LHCN-M2 (cell line): ENCODE measurements around the gene RPRD2. TPM values are rescaled to one million over a fixed set of nuclear protein-coding genes. Genes with fewer than 3 reads are reported as not detected.
A peak's percentile ranks its signal among the peaks of the same experiment; 100 is the strongest.
"Not testable (repeated sequence)": the region's sequence is repeated elsewhere in the genome, so short reads cannot be mapped to it uniquely, and the experiment has no call there.

Source experiments
- DNase-seq: peaks from one replicate; pipeline ENCODE4 v3.0.0-alpha.2; 2012; ENCODE audit warnings: low read depth
- total RNA-seq: library from RNA; depleted of rRNA; stranded (reverse); fragments of >200 nt; gene quantifications from 2 replicates; pipeline ENCODE4 v1.2.3, GENCODE V29; 2014

RPRD2 gene
- total RNA-seq, 1 experiment from 2014 or later, result 13.4 TPM

- DNase-seq, result no peak
Observed at GRCh38 chr1:150388241-150388640, 24.3 kb downstream of the RPRD2 start.

GRCh38 chr1:150389650-150390049 lies 25.7 kb downstream of the RPRD2 start:
- no peak for DNase-seq

- no peak for DNase-seq
Observed at GRCh38 chr1:150392627-150393026, 28.7 kb downstream of the RPRD2 start.

GRCh38 chr1:150395115-150395514 lies 31.2 kb downstream of the RPRD2 start:
- DNase-seq, result not testable (repeated sequence)

GRCh38 chr1:150397392-150398032 lies 33.6 kb downstream of the RPRD2 start:
- no peak for DNase-seq

- DNase-seq, result no peak
Observed at GRCh38 chr1:150404465-150404864, 40.5 kb downstream of the RPRD2 start.

DNA sequence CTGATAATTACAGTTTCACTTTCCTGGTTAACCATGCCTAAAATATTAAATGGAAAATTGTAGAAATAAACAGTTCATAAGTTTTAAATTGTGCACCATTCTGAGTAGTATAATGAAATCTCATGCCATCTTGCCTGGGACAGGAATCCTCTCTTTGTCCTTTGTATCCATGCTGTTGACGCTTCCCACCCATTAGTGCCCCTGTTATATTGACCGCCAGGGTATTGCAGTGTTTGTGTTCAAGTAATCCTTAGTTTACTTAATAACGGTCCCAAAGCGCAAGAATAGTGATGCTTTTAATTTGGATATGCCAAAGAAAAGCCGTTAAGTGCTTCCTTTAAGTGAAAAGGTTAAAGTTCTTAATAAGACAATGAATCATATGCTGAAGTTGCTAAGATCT lies 41.7 kb downstream of the RPRD2 start:
- DNase-seq, result no peak

GRCh38 chr1:150406483-150406882 lies 42.5 kb downstream of the RPRD2 start:
- DNase-seq, result peak; percentile 4

DNA sequence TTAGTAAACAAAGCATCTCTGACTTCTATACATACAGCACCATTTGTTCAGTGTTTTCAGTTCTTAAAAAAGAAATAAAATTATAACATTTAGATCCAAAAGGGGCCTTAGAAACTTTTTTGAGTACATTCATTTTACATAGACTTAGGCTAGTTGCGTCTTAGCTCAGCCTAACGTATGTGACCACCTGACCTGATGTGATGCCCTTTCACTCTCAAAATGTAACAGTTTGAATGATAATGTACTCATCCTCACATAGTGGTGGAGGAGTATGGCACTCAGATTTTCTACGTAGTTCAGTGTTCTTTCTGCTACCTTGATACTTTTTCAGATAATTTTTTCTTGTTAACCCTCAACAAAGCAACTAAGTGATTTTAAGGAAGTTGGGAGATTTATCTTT lies 43.4 kb downstream of the RPRD2 start:
- no peak for DNase-seq

GRCh38 chr1:150408800-150409199 lies 44.9 kb downstream of the RPRD2 start:
- DNase-seq, result no peak

- DNase-seq, result no peak
Observed at GRCh38 chr1:150409504-150410362, 45.8 kb downstream of the RPRD2 start.

DNA sequence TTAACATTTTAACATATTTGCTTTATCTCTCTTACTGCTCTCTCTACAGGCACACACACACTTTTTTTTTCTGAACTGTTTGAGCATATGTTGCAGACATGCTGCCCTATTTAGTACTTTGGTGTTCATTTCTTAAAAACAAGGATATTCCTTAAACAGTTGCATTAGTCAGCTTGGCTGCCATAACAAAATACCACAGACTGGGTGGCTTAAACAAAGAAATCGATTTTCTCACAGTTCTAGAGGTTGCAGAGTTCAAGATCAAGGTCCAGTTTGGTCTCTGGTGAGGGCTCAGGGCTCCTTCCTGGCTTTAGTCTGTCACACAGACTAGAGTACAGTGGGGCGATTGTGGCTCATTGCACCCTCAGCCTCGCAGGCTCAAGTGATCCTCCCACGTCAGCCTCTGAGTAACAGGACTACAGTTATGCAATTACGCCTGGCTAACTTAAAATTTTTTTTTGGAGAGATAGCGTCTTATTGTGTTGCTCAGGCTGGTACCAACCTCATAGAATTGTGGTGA lies 46.7 kb downstream of the RPRD2 start:
- DNase-seq, result peak; percentile 20

GRCh38 chr1:150414592-150414991 lies 50.6 kb downstream of the RPRD2 start:
- DNase-seq, result no peak

- DNase-seq, result no peak
Observed at GRCh38 chr1:150415800-150416199, 51.9 kb downstream of the RPRD2 start.

DNA sequence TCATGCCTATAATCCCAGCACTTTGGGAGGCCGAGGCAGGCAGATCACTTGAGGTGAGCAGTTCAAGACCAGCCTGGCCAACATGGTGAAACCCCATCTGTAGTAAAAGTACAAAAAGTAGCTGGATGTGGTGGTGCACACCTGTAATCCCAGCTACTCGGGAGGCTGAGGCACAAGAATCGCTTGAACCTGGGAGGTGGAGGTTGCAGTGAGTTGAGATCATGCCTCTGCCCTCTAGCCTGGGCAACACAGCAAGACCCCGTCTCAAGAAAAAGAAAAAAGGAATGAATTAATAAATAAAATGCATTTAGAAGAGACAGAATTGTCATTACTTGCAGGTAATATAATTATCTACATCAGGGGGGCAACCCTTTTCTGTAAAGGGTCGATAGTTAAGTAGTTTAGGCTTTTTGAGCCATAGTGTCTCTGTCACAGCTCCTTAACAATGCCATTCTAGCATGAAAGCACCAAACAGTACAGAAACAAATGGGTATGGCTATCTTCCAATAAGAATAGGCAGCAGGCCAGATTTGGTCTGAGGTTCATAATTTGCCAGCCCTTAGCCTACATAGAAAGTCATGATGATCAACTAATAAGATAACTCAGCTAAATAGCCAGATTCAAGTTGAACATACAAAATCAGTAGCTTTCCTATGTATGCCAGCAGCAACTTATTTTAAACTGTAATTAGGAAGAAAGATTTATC lies 56.8 kb downstream of the RPRD2 start:
- DNase-seq, result peak; percentile 5

DNA sequence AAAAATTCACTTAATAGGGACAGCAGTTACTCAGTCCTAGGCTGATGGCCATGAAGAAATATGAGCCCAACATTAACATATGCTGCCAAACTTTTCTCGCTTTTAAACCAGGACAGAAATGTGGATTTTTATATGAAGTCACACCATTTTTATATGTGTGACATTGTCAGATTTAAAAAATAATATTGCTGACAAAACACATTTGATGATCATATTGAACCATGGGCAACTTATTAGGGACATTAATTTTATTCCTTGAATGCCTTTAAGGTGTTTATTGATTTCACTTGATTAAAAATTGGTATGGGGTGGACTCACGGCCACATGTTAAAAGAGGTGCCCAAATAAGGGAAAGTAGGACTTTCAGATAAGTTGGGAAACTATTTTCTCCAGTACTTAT lies 58.6 kb downstream of the RPRD2 start:
- DNase-seq, result no peak

- no peak for DNase-seq
Observed at GRCh38 chr1:150429805-150430204, 65.9 kb downstream of the RPRD2 start.

DNA sequence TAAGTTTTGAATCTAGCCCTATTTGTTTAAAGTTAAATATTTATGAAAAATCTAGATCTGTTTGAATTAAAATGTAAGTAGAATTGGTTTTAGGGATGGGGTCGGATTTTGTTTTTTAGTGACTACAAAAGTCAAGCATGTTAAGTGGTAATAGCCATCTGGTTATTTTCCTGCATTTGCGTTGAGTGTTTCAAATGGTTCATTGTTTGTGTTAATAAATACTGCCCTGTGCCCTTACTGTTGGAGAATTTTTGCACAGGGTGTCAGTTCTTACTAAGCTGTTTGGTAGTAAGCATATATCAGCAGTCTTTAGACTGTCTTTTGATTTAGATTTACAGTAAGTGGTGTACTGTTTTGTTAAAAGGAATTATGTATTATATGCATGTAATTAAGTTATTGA lies 77.2 kb downstream of the RPRD2 start:
- DNase-seq, result no peak

DNA sequence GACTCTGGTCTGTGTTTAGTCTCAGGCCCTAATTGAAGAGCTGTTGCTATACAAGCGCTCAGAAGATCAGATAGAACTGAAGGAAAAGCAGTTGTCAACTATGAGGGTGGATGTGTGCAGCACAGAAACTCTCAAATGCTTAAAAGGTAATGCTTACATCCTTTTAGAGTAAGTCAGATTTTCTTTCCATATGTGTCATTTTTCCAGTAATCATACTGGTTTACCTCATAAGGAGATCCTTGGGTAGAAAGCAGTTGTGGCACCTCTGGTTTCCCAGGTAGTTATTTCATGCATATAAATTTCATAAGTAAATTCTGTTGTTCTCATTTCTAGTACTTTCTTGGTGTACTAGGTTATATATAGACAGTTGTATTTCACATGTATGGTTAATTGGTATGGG lies 80.3 kb downstream of the RPRD2 start:
- DNase-seq, result no peak

DNA sequence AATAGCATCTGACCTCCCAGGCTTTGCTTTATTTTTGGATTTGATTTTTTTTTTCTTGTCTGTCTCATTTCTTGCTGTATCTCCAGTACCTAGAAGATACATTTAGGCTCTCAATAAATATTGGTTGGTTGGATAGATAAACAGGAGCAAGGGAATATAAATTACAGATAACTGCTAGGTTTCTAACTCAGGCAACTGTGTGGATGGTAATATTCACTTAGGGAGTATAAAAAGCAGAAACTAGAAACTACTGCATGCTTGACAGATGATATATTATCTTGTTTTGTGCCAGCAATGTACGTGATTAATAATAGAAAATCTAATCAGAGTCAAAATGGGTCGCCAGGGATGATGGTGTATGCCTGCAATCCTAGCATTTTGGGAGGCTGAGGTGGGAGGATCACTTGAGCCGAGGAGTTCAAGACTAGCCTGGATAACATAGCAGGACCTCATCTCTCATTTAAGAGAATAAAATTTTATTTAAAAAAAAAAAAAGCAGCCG lies 92.2 kb downstream of the RPRD2 start:
- no peak for DNase-seq

DNA sequence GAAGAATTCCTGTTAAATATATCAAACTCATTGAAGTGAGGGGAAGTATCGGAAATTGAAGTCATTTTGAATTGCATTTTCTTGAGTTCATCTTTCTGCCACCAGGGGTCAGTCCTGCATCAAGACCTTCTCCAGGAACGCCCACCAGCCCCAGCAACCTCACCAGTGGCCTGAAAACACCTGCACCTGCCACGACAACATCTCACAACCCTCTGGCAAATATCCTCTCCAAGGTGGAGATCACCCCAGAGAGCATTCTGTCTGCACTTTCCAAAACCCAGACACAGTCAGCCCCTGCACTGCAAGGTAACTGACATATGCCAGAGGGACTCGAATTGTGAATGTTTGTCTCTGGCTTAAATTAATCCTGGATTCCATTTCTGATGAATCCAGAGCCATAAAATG lies 100.5 kb downstream of the RPRD2 start:
- peak; percentile 41 for DNase-seq

DNA sequence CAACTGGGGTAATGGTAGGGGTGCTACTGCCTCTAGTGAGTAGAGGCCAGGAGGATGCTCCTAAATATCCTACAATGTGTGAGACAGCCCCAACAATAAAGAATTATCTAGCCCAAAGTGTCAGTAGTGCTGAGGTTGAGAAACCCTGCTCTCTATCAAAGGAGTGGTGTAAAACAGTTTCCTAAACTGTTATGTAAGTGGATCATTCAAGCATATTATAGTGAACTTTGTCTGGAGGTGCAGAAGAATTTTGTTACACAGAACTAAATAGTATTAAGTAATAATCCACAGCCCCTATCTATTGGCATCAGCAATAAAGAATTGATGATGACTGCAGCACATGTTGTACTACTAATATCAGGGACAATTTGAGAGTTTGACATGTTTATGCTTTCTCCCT lies 103.0 kb downstream of the RPRD2 start:
- DNase-seq, result no peak
